Esophagus muscularis mucosa (tissue), 4 donors: ENCODE measurements around the gene TUBGCP6.

Experiments used
- CTCF ChIP-seq, 3 experiments: fragments of 200-600 bp in 2 of 3; fragments of 450-650 bp in 1 of 3; sonication (generic) in 2 of 3; IDR thresholded peaks; one replicate each; pipeline ENCODE4 v1.5.1; 2017 to 2019; ENCODE audit warnings: antibody characterized with exemption in 3 of 3, mild to moderate bottlenecking in 2 of 3, moderate library complexity in 1 of 3
- EP300 ChIP-seq: sonication (generic); formaldehyde crosslinking; IDR thresholded peaks from one replicate; pipeline ENCODE4 v1.6.1; 2017; ENCODE audit warnings: antibody characterized with exemption
- POLR2A ChIP-seq: fragments of 450-650 bp; IDR thresholded peaks from one replicate; pipeline ENCODE4 v1.6.1; 2017; ENCODE audit warnings: antibody characterized with exemption, moderate library complexity, mild to moderate bottlenecking, low read depth
- POLR2AphosphoS5 ChIP-seq, 2 donors: sonication (generic); formaldehyde crosslinking; IDR thresholded peaks; one replicate each; pipeline ENCODE4 v1.6.1; 2017; ENCODE audit warnings: antibody characterized with exemption in 2 of 2

DNA sequence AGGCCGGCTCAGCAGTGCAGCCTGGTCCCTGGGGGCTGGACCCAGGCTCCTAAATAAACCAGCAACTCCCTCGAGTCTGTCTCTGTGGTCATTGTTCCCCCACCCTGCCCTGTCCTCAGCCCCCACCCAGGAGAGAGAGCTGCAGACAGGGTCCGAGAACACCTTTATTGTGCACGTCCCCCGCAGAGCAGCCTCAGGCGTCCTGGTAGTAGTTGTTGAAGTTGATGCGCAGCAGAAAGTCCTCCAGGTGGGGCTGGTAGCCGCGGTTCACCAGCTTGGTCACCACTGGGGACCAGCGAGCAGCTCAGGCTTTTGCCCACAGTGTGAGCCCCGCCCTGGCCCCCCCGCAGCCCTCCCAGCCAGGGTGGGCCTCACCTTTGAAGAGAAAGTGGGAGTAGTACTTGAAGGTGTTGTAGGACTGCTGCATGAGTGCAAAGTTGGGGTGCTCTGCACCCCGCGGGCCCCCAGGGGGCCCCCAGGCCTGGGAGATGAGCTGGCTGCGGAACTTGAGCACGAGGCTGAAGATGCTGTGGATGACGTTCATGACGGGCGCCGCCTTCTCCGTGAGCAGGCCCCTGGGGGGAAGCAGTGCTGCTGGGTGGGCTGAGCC lies 27.2 kb downstream of the TUBGCP6 start:
- TF ChIP-seq POLR2A = no peak
- TF ChIP-seq CTCF (IDR thresholded peaks at IDR 0.05) = no peak
- no peak for TF ChIP-seq POLR2AphosphoS5 (IDR thresholded peaks at IDR 0.05)
- TF ChIP-seq EP300 = no peak
